Pericardium fibroblast (primary cell): ENCODE measurements around the gene AKR1C2. TPM values are rescaled to one million over a fixed set of nuclear protein-coding genes. Genes with fewer than 3 reads are reported as not detected.

ENCODE experiments used
- total RNA-seq: library from RNA; depleted of rRNA; stranded (reverse); fragments of >200 nt; gene quantifications from 2 replicates; pipeline ENCODE4 v1.2.3, GENCODE V29; 2015

AKR1C2 gene
- total RNA-seq: 16.4 and 20.4 TPM in 2 replicates

GRCh38 chr10:5003127-5004029 lies at the start of gene AKR1C2:
AKR1C2 (minus strand) TSS chr10:5003857; CDS start chr10:5003835, 22 bp downstream.

GRCh38 chr10:4962876-4963814 lies 40.5 kb downstream of the AKR1C2 start, which contains the start of gene AKR1C1:
AKR1C1 (plus strand) TSS chr10:4963415; CDS start chr10:4963445, 30 bp downstream.

Other genes starting within 250 kb of the AKR1C2 start
- 2.9 and 3.0 TPM in 2 replicates for gene AKR1E2, start 177.7 kb downstream of the AKR1C2 start, total RNA-seq
- gene AKR1C1, start 40.4 kb downstream of the AKR1C2 start, total RNA-seq: 26.9 and 27.3 TPM in 2 replicates
- gene AKR1C3, start 90.6 kb upstream of the AKR1C2 start, total RNA-seq: 12.3 and 18.4 TPM in 2 replicates
- not detected in 2 replicates for gene AKR1C8, start 181.3 kb upstream of the AKR1C2 start, total RNA-seq
- gene AKR1C4, start 193.0 kb upstream of the AKR1C2 start, total RNA-seq: not detected in 2 replicates